SK-N-MC (cell line): ENCODE data around the gene MYH13.

ENCODE experiments used
- EZH2 ChIP-seq: fragments of 200-600 bp; sonication (generic); IDR thresholded peaks from one replicate; pipeline ENCODE4 v1.6.1; 2017; ENCODE audit warnings: antibody characterized with exemption
- POLR2AphosphoS5 ChIP-seq: IDR thresholded peaks from 2 replicates; pipeline ENCODE4 v1.6.1; 2012; ENCODE audit warnings: mild to moderate bottlenecking, low read depth, low read length, borderline replicate concordance

DNA sequence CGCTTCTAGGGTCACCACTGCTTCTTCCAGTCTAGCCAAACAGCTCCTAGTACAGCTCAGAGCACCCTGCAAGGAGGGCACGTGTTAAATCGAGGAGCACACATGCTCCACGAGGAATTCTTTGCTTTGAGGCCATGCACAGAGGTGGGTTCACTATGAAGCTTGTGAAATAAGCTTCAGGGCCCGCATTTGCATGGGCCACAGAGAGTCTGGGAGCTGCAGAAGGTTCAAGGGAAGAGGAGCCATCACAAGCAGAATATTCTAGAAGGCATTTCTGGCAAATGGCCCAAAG, 55.3 kb downstream of the MYH13 start:
- no peak for TF ChIP-seq EZH2
- TF ChIP-seq POLR2AphosphoS5, result no peak
